HG02678 (cell line): ENCODE data around the gene TTC9B.

Source experiments
- ATAC-seq: cut with Tn5 transposase; IDR thresholded peaks from one replicate; pipeline ENCODE4 v1.9.1; 2021; ENCODE audit warnings: mild to moderate bottlenecking, moderate library complexity; ENCODE audit not compliant: unreplicated experiment

TTC9B gene

DNA sequence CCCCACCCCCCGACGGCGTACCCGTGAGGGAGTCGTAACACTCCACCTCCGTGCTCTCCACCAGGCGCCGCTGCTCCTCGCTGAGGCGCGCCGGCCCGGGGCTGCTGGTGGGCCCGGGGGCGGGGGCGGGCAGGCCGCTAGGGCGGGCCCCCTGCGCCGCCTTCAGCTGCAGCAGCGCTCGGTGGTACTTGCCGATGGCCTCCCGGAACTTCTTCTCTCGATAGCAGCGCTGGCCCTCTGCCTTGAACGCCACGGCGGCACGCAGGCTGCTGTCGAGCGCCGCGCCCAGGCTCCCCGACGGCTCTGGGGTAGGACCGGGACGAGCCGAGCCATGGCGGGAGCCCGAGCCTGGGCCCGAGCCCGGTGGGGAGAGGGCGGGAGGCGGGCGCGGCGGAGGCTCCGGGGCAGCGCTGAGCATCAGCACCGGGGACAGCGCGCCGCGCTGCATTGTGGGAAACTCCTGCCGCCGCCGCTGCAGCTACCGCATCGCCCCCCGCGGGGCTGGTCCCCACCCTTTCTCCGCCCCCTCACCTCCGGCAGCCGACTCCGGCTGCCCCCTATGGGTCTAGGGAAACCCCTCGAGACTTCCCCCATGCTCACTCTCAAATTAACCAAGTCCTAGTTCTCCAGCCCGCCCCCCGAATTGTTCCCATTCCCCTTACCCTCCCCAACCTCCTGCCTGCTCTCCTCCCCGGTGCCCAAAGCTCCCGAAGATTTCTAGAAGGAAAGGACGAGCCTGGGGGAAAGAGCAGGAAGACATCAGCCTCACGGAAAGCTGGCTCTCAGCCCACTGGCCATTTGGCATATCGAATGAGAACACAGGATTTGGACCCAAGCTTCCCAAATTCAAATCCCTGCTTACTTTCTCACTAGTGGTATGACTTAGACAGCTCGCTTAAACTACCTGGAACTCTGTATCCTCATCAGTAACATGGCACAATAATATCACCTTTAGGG is at the start of gene TTC9B:
Gene TTC9B, minus strand, starts transcription at position 451 of the 957 bp plus-strand sequence. Its CDS starts 3 bp downstream, at position 448.
- ATAC-seq, result no peak

DNA sequence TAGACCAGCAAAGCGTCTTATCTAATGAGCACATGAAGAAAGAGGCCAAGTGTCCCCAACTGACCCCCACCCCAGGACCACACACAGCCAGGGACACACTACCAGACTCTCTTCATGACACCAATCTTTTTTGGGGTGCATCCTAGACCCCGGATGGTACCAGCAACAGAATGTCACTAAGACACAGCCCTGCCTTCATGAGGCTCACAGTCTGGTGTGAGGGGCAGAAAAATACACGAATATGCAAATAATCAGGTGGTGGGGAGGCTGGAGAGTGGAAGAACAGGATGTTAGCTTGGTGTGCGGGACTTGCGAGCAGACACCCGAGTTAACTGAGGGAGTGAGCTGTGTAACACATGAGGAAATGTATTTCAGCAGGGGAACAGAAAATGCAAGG is 49.4 kb upstream of the TTC9B start:
- ATAC-seq, result no peak

DNA sequence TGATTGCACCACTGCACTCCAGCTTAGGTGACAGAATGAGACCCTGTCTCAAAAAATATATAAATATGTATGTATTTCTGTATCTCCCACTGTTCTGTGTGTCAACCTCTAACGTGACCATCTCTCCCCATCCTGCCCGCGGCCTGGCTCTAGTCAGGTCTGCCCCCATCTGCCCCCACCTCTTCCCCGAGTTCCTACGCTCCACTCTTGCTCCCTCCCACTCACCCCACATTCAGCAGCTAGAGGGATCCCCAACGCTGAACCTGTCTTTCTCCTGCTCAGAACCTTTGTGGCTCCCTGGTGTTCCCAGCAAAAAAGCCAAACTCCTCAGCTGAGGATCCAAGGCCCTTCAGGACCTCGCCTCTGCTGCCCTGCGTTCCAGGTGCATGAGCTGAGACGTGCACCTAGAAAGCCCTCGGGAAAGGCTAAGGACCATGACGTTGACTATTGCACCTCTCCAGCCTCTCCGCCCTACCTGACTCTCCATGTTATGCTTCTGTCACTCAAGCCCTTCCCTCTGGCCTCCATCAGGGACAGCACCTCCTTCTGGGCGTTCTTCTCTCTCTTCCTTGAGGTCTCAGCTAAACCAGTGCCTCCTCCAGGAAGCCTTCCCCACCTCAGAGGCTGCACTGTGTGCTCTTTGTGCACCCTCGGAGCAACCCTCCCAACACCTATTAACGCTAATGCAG is 48.9 kb upstream of the TTC9B start:
- no peak for ATAC-seq

DNA sequence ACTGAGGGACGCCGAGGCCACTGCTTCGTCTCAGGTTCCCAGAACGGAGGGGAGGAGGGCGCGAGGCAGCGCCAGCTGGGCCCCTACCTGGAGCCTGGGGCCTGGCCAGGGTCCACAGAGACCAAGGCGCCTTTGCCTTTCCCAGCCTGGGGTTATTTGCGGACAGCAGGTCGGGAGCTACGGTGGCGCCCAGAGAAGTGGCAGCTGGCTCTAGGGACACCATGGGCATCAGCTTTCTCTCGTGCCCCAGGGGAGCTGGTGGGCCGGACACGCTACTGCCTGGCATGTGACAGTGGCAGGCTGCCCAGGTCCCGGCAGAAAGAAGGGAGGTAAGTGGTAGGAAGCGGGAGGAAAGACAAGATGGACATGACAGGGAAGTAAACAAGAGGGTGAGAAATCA is 47.9 kb upstream of the TTC9B start:
- no peak for ATAC-seq

DNA sequence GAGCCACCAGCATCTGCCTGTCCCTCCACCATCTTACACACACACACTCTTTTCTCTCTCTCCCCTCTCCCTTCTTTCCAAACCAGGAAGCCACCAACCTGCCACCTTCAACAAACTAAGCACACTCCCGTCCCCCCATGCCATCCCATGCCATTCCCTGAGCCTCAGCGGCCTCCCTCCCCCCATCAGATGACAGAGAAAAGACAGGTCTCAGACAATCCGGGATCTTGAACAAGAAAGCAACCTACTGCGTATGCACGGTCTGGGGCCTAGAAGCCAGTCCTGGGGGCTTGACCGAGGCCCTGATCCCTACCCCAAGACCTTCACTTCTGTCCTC is 47.5 kb upstream of the TTC9B start:
- ATAC-seq, result no peak

DNA sequence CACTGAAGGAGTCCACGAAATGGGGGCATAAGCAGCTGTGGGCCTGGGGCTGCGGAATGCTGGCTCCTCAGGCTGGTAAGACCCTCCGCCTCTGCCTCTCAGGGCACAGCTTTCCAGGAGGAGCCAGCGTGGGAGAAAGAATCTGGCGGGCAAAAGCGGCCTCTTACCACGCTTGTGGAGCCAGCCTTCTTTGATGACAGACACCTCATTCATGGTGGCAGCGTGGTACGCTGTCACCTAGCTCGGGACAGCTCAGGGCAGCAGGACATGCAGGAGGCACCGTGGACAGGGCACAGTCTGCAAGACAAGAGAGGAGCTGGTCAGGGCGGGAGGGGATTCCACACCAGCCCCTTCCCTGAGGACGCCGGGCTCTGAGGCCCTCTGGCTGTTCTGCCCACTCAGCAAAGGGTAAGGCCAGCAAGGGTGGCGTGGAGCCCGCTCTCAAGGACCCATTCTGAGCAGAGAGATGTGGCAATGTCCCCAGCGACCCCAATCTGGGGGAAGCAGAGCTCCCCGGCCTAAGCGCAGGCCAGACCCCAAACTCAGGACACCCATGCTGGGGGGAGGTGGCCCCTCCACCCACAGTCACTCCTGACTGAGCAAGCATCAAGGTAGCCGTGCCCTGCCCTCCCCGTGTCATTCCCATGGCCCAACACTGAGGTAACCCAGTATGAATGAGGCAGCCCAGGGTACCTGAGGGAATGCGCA is 47.0 kb upstream of the TTC9B start:
- no peak for ATAC-seq

DNA sequence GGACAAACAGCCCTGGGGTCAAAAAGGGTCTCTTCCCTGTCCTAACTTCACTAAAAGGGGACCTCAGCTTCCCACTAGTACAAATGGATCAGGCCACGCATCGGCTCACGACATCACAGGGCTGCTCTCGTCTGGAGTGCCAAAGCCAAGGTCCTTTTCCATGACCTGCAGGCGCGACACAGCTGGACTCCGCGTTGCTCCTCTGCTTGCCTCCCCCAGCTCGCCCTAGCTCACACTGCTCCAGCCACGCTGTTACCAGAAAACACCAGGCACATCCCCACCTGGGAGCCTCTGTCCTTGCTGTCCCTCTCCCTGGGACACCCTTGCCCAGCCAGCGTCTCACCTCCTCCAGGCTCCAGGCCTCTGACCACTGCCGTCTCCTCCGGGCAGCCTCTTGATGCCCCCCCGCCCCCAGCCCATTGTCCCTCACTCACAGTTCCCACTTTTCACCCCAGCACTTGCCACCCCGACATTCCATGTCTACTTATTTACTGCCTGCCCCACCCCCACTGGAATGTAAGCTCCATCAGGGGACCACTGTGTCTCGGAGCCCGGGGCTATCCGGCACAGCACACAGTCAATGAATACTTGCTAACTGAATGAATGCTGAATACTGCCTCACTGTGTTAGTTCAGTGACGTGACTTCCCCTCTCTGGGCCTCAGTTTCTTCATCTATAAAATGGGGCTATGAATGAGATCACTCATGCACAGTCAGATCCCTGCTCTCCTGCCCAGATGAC is 46.3 kb upstream of the TTC9B start:
- ATAC-seq, result no peak

GRCh38 chr19:40263440-40264313 is 45.5 kb upstream of the TTC9B start:
- ATAC-seq, result no peak

GRCh38 chr19:40262422-40262821 is 44.2 kb upstream of the TTC9B start:
- no peak for ATAC-seq

DNA sequence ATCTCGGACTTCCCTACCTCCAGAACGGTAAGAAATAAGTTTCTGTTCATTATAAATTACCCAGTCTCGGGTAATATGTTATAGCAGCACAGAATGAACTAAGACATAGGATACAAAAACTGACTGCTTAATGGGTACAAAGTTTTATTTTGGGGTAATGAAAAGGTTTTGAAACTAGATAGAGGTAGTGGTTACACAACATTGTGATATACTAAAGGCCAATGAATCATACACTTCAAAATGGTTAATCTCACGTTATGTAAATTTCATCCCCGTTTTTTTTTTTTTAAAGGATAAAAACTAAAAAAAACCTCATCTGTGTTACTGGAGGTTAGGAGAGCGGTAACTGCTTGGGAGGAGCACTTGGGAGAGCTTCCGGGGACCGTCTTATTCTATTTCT is 43.4 kb upstream of the TTC9B start:
- ATAC-seq, result no peak

DNA sequence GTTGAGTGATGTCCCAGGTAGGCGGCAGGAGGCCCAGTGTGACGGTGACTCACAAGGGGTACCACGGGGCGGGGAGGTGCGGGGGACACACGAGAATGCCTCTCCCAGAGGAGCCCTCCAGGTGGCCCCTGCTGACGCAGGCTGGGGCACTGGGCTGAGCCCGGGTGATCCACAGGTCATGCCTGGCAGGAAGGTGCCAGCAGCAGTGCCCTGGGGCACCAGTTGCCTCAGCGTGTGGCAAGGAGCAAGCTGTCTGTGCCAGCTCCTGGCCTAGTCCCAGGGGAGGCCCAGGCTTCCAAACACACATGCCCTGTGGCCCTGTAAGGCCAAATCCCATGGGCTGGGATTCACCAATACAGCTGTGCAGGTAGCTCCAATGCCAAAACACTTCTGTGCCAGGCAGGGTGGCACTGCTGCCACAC is 38.9 kb upstream of the TTC9B start:
- no peak for ATAC-seq

DNA sequence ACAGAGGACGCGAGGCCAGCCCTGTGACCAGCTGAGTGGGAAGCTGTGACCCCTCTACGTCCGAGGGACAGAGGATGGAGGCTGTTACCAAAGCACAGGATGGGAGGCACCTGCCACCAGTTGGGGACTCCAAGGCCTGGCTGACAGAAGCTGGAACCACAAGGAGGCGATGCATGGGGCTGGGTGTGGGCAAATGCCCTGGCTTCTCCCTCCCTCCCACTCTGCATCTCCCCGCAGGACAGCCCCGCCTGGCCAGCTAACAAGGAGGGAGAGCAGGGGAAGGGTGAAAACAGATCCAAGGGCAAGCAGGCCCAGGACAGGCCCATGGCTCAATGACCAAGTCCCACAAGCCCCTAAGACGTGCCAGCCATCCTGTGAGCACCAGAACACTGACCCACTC is 38.3 kb upstream of the TTC9B start:
- ATAC-seq, result no peak

DNA sequence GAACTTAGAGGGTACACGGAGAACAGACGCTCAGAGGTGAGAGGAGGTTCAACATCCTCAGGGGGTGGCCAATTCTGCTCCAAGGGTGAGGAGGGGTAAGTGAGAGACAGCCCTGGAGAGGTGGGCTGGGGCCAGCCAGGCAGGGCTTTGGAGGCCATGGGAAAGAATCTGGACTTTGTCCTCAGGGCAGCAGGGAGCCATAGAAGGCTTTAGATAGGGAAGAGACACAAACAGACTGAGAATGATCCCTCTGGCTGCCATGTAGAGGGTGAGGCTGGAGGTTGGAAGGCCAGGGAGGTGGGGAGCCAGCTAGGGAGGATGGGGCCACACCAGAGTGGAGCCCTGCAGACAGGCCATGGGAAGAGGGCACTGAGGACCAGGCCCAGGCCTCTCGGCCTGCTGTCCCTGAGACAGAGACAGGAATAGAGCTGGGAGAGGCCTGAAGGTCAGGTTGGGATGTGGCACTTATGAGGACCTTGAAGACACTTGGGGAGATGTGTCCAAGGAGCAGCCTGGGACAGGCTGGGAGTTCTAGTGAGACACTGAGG is 37.5 kb upstream of the TTC9B start:
- ATAC-seq, result no peak

DNA sequence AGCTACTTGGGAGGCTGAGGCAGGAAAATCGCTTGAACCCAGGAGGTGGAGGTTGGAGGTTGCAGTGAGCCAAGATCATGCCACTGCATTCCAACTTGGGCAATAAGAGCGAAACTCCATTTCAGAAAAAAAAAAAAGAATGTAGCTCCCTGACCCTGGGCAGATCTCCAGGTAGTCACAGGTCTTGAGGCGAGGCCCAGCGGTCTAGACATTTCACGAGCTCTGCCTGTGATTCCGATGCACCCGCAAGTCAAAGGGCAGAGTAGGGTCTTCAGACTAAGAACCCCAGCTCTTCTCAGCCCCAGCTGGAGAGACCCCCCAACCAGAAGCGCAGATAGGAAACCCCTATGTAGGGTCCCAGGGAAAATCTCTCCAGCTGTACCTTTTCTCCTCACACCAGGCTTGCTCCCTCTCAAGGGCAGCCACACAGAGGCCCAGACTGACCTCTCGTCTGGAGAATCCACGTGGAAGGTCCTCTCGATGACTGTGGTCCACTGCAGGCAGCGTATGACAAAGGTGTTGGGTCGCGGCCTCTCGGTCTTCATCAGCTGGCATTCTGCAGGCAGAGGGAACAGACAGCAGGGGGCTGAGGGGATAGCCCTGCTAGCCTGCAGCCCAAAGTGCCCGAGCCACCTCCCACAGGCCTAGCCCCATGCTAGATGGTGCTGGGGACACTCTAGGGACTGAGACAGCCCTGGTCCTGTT is 36.7 kb upstream of the TTC9B start:
- no peak for ATAC-seq

DNA sequence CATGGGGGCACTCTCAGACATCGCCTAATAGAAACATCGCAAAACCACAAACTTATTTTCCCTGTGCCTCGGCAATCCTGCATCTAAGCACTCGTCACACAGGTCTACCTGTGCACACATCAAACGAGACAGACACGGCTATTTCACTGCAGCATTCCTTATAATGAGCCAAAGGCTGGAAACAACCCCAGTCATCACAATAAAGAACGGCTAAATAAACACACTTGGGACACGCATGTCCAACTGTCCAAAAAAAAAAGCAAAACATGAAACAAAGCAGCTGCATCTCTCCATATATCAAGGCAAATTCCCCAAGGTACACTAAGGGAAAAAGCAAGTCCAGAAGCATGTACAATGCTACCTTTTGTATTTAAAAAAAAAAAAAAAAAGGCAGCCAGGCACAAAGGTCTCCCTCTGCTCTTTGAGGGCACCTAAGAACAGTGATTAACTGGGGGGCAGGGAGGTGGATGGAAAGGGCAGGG is 35.5 kb upstream of the TTC9B start:
- ATAC-seq, result no peak

DNA sequence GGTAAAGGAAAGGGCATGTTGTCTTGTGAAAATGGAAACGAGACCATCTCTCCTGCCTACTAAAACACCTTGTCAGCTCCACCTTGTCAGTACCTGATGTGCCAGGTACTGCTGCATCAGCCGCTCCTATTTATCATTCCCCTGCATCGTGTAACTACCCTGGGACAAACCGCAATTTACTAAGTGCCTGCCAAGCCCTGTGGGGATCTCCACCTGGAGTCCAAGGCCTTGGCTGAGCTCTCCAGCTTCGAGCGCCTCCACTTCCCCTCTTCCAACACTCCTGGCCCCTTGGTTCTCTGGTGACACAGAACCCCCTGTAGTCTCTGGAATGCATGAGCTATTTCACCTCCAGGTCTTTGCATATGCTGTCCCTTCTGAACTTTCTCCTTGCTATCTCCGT is 34.2 kb upstream of the TTC9B start:
- ATAC-seq, result no peak

DNA sequence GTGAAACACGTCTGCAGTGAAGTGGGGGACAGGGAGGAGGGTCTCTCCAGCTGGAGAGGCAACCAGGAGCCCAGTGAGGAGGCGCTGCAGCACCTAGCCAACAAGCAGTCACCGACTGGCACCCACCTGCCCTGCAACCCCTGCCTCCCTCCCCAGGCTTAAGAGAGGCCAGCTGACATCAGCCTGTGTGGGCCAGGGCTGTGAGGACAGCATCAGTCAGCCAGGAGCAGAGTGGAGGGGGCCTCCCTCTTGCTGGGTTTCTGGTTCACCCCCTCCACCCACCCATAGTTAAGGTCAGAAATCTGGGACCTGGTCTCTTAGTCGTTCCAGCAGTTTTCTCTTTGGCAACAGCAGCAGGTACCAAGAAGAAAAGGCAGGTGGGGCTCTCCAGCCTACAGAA is 33.8 kb upstream of the TTC9B start:
- no peak for ATAC-seq

GRCh38 chr19:40251244-40251643 is 33.1 kb upstream of the TTC9B start:
- ATAC-seq, result no peak

DNA sequence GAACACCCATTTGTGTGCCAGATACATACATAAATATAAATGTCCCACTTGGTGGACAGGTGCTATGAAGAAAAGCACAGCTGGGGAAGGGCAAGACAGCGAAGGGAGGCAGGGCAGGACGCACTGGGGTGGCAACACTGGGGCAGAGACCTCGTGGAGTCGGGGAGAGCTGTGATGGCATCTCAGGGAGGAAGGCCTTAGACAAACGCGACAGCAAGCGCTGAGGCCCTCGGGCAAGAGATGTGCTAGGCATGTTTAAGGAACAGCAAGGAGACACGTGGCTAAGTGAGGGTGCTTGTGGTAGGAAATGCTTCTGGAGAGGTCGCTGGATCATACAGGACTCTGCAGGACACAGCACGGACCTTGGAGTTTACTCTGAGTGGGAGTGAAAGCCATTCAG is 31.6 kb upstream of the TTC9B start:
- ATAC-seq, result no peak
